Omental fat pad (tissue), 4 donors: ENCODE data around the gene UBE2J2. TPM values are rescaled to one million over a fixed set of nuclear protein-coding genes. Genes with fewer than 3 reads are reported as not detected.

ENCODE experiments used
- ATAC-seq: fragments of 150-250 bp; one replicate; pipeline ENCODE4 v1.9.1; 2016; ENCODE audit warnings: mild to moderate bottlenecking, moderate library complexity; ENCODE audit not compliant: low FRiP score
- DNase-seq: peaks from one replicate; pipeline ENCODE4 v3.0.0-alpha.2; 2019; ENCODE audit warnings: low spot score
- total RNA-seq, 4 donors: library from RNA; depleted of rRNA; stranded (reverse); fragments of >200 nt; gene quantifications; one replicate each; pipeline ENCODE4 v1.1.0, GENCODE V29; 2016
- TF ChIP-seq, protein P1 (sequence below), 3 donors: fragments of 450-650 bp; IDR thresholded peaks; one replicate each; pipeline ENCODE4 v1.5.1; 2016 to 2017; ENCODE audit warnings: antibody characterized with exemption in 3 of 3, mild to moderate bottlenecking in 3 of 3, moderate library complexity in 2 of 3

The UBE2J2 gene
- total RNA-seq, 4 donors from 2014 or later = 30.4 to 50.3 (median 42.9) TPM

DNA sequence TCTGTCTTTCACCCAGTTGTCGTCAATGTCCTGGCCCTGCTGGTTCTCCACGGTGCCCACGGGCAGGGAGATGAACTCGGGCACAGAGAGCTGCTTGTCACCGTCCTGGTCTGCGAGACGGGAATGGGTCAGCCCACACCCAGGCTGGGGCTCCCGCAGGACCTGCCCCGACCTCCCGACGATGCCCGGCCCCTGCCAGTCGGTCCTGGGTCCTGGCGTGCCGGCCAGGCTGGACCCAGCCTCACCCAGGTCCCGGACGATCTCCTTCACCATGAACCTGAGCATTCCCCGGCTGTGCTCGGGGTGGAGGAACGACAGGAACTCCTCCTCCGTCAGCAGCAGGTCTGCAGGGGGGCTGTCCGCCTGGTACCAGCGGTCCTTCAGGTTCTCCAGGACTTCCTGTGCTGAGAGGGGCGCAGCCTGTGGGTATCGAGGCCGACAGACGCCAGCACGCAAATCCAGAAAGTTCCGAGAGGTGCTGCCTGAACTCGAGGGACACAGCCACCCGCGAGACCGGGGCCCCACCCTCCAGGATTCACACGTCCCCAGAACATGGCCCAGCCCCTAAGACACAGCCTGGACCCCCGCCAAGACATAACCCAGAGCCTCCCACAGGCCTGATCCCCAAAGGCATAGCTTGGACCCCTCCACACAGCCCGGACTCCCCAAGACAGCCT is 55.0 kb downstream of the UBE2J2 start:
- DNase-seq = no peak
- TF ChIP-seq, protein P1, sequence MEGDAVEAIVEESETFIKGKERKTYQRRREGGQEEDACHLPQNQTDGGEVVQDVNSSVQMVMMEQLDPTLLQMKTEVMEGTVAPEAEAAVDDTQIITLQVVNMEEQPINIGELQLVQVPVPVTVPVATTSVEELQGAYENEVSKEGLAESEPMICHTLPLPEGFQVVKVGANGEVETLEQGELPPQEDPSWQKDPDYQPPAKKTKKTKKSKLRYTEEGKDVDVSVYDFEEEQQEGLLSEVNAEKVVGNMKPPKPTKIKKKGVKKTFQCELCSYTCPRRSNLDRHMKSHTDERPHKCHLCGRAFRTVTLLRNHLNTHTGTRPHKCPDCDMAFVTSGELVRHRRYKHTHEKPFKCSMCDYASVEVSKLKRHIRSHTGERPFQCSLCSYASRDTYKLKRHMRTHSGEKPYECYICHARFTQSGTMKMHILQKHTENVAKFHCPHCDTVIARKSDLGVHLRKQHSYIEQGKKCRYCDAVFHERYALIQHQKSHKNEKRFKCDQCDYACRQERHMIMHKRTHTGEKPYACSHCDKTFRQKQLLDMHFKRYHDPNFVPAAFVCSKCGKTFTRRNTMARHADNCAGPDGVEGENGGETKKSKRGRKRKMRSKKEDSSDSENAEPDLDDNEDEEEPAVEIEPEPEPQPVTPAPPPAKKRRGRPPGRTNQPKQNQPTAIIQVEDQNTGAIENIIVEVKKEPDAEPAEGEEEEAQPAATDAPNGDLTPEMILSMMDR (IDR thresholded peaks at IDR 0.05) = no peak
- ATAC-seq = no peak

DNA sequence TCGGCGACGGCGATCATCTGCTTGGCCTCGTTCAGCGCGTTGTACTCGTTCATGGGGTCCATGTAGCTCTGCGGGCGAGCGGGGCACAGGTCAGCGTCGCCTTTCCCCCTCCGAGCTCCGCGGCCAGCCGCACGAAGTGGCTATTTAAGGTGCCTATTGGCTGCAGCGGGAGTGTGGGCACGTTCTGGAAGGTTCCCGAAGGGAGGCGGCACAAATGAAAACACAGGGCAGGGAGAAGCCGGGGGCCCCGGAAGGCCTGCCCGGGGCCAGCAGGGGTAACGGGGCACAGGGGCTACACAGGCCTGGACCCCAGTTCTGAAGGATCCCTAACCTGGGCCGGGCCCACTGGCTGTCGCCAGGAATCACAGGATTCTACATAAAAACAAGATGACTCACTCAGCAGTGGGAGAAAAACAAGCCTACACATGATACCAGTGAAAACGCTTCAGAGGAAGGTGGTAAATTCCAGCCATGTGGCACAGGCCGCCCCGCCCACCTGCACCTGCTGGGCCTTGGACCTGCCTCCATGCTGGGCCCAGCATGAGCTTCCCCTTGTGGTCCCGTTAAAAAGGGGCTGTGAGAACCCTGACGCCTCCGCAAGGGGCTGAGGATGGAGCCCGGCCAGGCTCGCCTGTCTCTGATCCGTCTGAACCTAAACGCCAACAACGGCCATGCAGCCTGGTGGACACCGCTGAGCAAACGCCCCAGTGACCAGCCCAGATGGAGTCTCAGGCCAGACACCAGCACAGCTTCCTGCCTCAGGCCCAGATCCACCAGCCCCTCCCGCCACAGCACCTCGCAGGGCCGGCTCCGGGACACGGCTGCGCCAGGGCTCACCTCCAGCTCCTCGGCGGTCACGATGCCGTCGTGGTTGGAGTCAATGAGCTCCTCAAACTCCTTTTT is 55.8 kb downstream of the UBE2J2 start:
- TF ChIP-seq, protein P1 (IDR thresholded peaks at IDR 0.05) = no peak
- ATAC-seq = no peak
- no peak for DNase-seq

DNA sequence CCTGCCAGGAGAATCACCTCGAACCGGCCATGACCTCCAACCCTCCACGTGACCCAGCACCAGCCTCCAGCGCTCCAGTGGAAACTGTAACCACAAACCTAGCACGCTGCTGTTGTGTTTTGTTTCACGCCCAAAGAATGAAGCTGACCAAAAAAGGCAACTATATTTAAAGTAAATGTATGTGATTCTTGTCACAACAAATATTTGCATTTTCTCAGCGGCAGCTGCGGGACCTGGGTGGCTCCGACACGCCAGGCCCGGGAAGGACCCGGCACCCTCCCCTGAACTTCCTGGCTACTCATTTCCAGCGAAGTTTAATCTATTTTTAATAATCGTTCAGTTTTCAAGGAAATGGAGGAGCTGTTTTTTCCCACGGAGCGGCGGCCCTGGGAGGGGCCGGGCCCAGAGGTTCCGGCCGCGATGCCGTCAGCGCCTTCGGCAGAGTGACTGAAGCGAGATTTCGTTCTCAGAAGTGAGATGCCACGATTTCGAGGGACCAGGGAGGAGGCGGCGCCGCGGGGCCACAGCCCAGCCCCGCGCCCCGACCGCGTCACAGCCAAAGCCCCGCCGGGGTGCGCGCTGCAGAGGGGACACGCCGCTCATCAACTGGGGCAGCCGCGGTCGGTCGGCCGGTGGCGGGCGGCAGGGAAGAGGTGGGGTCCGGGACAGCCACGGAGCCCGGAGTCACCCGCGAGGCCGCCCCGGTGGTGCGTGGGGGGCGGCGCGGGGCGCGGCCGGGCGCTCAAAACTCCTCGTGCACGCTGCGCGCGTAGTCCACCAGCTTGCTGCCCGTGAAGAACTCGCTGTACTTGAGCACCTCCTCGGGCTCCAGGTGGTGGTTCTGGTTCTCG is 56.7 kb downstream of the UBE2J2 start:
- no peak for DNase-seq
- TF ChIP-seq, protein P1 (IDR thresholded peaks at IDR 0.05) = no peak
- ATAC-seq = no peak

DNA sequence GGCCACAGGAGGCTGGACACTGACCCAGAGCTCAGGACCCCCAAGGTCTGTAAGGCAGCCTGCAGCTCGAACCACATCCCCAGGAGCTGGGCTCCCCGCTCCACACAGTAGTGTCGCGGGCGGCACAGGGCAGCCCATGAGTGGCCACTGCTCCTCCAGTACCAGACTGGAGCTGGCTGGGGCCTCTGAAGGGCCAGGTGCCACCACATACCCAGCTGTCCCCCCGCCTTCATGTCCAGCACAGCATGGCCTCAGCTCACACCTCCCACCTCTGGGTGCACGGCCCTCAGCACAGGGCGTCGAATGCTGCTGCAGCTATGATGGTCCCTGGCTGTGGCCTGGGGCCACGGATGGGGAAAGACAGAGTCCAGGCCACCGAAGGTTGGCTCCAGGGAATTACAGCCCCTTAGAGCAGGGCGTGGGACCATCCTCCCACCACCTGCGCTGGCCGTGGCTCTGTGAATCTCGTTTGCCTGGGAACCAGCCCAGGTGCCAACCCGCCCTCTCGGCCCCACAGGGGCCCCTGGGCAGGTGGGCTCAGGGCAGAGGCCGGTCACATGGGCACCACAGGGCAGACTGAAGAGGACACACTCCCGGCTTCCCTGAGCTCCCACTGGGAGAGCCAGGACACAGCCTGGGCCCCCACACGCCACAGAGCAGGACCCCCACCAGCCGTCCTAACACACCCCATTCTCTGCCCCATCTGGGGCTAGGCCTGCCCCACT is 57.6 kb downstream of the UBE2J2 start:
- ATAC-seq (no peak), DNase-seq (no peak)
- TF ChIP-seq, protein P1 (IDR thresholded peaks at IDR 0.05) = no peak

DNA sequence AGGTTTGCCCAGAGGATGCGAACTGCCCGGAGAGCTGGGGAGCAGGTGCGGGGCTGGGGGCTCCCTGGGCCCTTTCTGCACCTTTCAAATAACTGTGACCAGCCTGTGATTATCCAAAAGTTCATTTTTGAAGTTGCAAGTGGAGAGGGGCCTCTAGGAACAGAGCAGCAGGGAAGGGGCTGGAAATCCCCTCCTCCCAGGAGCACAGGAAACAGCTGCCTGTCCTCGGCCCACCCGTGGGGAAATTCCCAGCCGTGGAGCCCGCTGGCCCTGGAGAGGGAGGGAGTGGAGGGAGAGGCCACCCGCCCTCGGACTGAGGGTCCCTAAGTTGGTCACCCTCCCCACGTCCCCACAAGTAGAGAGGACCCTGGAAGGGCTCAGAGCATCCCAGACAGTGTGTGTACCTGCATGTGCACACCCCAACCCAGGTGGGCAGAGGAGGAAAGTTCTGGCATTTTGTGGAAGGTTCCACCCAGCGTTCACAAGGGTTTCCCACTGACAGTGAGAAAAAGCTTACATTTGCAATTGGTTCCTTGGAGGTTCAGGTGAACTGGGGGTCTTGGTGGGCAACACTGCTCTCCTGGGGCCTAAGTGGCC is 58.5 kb downstream of the UBE2J2 start:
- DNase-seq = no peak
- no peak for ATAC-seq
- TF ChIP-seq, protein P1 (IDR thresholded peaks at IDR 0.05) = no peak
